ENCODE data around the gene ENAH.

DNA sequence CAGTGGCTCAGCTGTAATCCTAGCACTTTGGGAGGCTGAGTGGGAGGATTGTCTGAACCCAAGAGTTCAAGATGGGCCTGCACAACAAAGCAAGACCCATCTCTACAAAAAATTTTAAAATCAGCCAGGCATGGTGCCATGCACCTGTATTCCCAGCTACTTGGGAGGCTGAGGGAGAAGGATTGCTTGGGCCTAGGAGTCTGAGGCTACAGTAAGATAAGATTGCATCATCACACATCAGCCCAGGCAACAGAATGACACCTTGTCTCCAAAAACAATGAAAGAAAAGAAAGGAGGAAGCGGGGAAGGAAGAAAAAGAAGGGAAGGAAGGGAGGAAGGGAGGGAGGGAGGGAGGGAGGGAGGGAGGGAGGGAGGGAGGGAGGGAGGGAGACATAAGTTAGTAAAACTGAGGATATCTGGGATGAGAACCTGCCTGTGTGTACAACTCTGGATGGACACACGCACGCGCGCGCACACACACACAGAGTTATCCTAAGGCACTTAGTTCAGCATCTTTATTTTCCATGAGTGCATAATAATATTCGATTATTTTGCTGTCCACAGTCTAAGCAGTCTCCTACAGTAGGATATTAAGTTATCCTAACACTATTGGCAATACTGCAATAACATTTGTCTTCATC is 132.2 kb downstream of the ENAH start:
- TF ChIP-seq EZH2 (IDR thresholded peaks at IDR 0.05; ENCODE audit: borderline replicate concordance, low read length), result no peak
- TF ChIP-seq, protein P1, sequence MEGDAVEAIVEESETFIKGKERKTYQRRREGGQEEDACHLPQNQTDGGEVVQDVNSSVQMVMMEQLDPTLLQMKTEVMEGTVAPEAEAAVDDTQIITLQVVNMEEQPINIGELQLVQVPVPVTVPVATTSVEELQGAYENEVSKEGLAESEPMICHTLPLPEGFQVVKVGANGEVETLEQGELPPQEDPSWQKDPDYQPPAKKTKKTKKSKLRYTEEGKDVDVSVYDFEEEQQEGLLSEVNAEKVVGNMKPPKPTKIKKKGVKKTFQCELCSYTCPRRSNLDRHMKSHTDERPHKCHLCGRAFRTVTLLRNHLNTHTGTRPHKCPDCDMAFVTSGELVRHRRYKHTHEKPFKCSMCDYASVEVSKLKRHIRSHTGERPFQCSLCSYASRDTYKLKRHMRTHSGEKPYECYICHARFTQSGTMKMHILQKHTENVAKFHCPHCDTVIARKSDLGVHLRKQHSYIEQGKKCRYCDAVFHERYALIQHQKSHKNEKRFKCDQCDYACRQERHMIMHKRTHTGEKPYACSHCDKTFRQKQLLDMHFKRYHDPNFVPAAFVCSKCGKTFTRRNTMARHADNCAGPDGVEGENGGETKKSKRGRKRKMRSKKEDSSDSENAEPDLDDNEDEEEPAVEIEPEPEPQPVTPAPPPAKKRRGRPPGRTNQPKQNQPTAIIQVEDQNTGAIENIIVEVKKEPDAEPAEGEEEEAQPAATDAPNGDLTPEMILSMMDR (conservative IDR thresholded peaks at IDR 0.05 in 1 of 2, IDR thresholded peaks at IDR 0.05 in 1 of 2; ENCODE audit: extremely low read depth in 1 of 2, insufficient read depth in 1 of 2, low read depth in 1 of 2, low read length in 2 of 2), result no peak

Data from mammary epithelial cell (primary cell).